Lower leg skin (tissue), 3 donors: ENCODE results near the gene SORBS2.

Source experiments
- POLR2A ChIP-seq, 2 donors: fragments of 450-650 bp; IDR thresholded peaks; one replicate each; pipeline ENCODE4 v1.6.1; 2016 to 2017; ENCODE audit warnings: antibody characterized with exemption in 2 of 2, mild to moderate bottlenecking in 1 of 2, moderate library complexity in 1 of 2
- TF ChIP-seq, protein P1 (sequence below), 3 donors: fragments of 450-650 bp; IDR thresholded peaks; one replicate each; pipeline ENCODE4 v1.5.1; 2016; ENCODE audit warnings: antibody characterized with exemption in 3 of 3, mild to moderate bottlenecking in 3 of 3, moderate library complexity in 2 of 3

- TF ChIP-seq, protein P1, sequence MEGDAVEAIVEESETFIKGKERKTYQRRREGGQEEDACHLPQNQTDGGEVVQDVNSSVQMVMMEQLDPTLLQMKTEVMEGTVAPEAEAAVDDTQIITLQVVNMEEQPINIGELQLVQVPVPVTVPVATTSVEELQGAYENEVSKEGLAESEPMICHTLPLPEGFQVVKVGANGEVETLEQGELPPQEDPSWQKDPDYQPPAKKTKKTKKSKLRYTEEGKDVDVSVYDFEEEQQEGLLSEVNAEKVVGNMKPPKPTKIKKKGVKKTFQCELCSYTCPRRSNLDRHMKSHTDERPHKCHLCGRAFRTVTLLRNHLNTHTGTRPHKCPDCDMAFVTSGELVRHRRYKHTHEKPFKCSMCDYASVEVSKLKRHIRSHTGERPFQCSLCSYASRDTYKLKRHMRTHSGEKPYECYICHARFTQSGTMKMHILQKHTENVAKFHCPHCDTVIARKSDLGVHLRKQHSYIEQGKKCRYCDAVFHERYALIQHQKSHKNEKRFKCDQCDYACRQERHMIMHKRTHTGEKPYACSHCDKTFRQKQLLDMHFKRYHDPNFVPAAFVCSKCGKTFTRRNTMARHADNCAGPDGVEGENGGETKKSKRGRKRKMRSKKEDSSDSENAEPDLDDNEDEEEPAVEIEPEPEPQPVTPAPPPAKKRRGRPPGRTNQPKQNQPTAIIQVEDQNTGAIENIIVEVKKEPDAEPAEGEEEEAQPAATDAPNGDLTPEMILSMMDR (IDR thresholded peaks at IDR 0.05): no peak
- no peak for TF ChIP-seq POLR2A (IDR thresholded peaks at IDR 0.05)
Measured at GRCh38 chr4:185840201-185840600, 28.2 kb upstream of the SORBS2 start.
